SJCRH30 (cell line): Measurements from ENCODE around the gene CHMP3. TPM values are rescaled to one million over a fixed set of nuclear protein-coding genes. Genes with fewer than 3 reads are reported as not detected.
A peak's percentile ranks its signal among the peaks of the same experiment; 100 is the strongest.
"Not testable (repeated sequence)": the region's sequence is repeated elsewhere in the genome, so short reads cannot be mapped to it uniquely, and the experiment has no call there.

Source experiments
- DNase-seq, 2 experiments: peaks; one replicate each; pipeline ENCODE4 v3.0.0-alpha.2; 2015 to 2020
- H3K27ac ChIP-seq: fragments of 250-450 bp; sonication (Bioruptor Pico); 2 replicates; pipeline ENCODE4 v1.5.1; 2020; ENCODE audit warnings: mild to moderate bottlenecking, moderate library complexity
- H3K27me3 ChIP-seq: fragments of 250-450 bp; sonication (Bioruptor Pico); 2 replicates; pipeline ENCODE4 v1.5.1; 2020; ENCODE audit warnings: mild to moderate bottlenecking, moderate library complexity
- H3K36me3 ChIP-seq: fragments of 250-450 bp; sonication (Bioruptor Pico); 2 replicates; pipeline ENCODE4 v1.5.1; 2020; ENCODE audit warnings: mild to moderate bottlenecking, moderate library complexity
- H3K4me1 ChIP-seq: fragments of 250-450 bp; sonication (Bioruptor Pico); 2 replicates; pipeline ENCODE4 v1.5.1; 2020; ENCODE audit warnings: mild to moderate bottlenecking, moderate library complexity
- H3K4me3 ChIP-seq: fragments of 250-450 bp; sonication (Bioruptor Pico); 2 replicates; pipeline ENCODE4 v1.5.1; 2020; ENCODE audit warnings: mild to moderate bottlenecking, moderate library complexity
- H3K9me3 ChIP-seq: fragments of 250-450 bp; sonication (Bioruptor Pico); replicated peaks from 2 replicates; pipeline ENCODE4 v1.5.1; 2020; ENCODE audit warnings: mild to moderate bottlenecking, moderate library complexity
- total RNA-seq: library from RNA; depleted of rRNA; stranded (reverse); fragments of >200 nt; shearing (Covaris generic); gene quantifications from 2 replicates; pipeline ENCODE4 v1.2.3, GENCODE V29; 2014; rRNA removed

CHMP3 gene
- total RNA-seq: 66.9 and 72.2 TPM in 2 replicates

DNA sequence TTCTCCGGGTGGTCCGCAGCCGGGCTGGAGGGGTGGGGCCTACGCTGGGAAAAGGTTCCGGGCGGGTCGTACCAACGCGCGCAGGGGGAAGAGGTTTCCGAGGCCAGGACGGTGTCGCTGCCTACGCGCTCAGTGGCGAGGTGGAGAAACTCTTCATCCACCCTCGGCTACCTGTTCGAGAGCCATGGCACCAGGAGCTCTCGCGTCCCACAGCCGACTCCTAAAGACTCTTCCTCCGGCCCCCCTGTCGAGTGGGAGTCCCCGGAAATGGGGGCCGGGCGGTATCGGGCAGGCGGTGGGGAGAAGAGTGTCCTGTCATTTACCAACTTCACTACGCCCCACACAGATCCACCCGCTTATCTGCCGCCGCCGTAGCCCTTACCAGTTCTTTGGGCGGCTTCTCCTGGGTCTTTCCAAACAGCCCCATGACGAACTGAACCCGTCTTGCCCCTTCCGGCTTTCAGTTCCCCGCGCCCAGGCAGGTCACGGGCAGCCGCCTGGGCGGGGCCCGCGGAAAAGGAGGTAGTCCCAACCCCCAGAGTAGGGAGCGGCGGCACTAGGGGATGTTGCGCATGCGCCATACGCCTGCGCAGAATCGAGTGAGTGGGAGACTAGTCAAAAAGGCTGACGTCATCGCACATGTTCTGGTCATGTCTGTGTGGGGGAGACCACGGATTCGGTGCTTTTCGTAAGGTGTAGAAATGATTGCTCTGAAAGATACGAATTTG lies at the start of gene CHMP3:
CHMP3 (minus strand) TSS at position 522 of the 728 bp plus-strand sequence; CDS start at position 427, 95 bp downstream.
- H3K36me3 ChIP-seq: no peaks in the 10 kb centered on the region
- H3K4me1 ChIP-seq: no peaks in the 10 kb centered on the region; the same call in 1 of the 2 replicates
- no peaks in the 10 kb centered on the region for H3K9me3 ChIP-seq
- peak within 1 kb of the TSS; percentile 99 for H3K27ac ChIP-seq
- H3K27me3 ChIP-seq: no peaks in the 10 kb centered on the region
- DNase-seq: peak; percentile 98 to 99
- H3K4me3 ChIP-seq: peak within 1 kb of the TSS; percentile 90

DNA sequence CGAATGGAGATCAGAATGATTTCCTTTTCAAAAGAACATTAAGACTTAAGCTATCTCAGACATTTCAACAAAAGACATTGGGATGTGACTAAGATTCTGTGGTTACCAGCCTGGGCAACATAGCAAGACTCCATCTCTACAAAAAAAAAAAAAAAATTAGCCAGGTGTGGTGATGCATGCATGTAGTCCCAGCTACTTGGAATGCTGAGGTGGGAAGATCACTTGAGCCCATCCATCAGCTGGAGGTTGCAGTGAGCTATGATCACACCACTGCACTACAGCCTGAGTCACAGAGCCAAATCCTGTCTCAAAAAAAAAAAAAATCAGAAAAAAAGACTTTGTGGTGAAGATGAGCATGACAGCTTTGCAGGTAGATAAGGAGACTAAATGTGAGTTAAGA lies 47.6 kb upstream of the CHMP3 start:
- DNase-seq: no peak
- H3K36me3 ChIP-seq: peaks cover 49% of the 10 kb centered on the region
- H3K27ac ChIP-seq: no peak overlapping the region
- no peaks in the 10 kb centered on the region for H3K4me1 ChIP-seq
- H3K27me3 ChIP-seq: no peaks in the 10 kb centered on the region
- no peaks in the 10 kb centered on the region for H3K9me3 ChIP-seq
- H3K4me3 ChIP-seq: no peak overlapping the region

GRCh38 chr2:86608832-86609410 lies 45.7 kb upstream of the CHMP3 start:
- H3K9me3 ChIP-seq: no peaks in the 10 kb centered on the region
- H3K36me3 ChIP-seq: peaks cover 47% of the 10 kb centered on the region
- H3K27ac ChIP-seq: no peak overlapping the region
- no peaks in the 10 kb centered on the region for H3K4me1 ChIP-seq
- DNase-seq: no peak
- no peak overlapping the region for H3K4me3 ChIP-seq
- H3K27me3 ChIP-seq: no peaks in the 10 kb centered on the region

- no peak overlapping the region for H3K4me3 ChIP-seq
Observed at GRCh38 chr2:86603905-86604304, 40.7 kb upstream of the CHMP3 start.

GRCh38 chr2:86598966-86599365 lies 35.7 kb upstream of the CHMP3 start:
- no peaks in the 10 kb centered on the region for H3K4me1 ChIP-seq
- peaks cover 8% of the 10 kb centered on the region; the same call in 1 of the 2 replicates for H3K9me3 ChIP-seq
- H3K27me3 ChIP-seq: no peaks in the 10 kb centered on the region
- no peak for DNase-seq
- H3K27ac ChIP-seq: no peak overlapping the region
- no peak overlapping the region for H3K4me3 ChIP-seq
- peaks cover 7% of the 10 kb centered on the region for H3K36me3 ChIP-seq

More at GRCh38 chr2:86603905-86604304, 40.7 kb upstream of the CHMP3 start:
- H3K27ac ChIP-seq: no peak overlapping the region
- no peak for DNase-seq
- H3K36me3 ChIP-seq: peaks cover 28% of the 10 kb centered on the region
- no peaks in the 10 kb centered on the region for H3K27me3 ChIP-seq
- no peaks in the 10 kb centered on the region for H3K4me1 ChIP-seq
- H3K9me3 ChIP-seq: peaks cover 4% of the 10 kb centered on the region; the same call in 1 of the 2 replicates

GRCh38 chr2:86596118-86596517 lies 32.9 kb upstream of the CHMP3 start:
- Histone ChIP-seq H3K4me3 (no peak overlapping the region), H3K27me3 (no peaks in the 10 kb centered on the region), H3K27ac (no peak overlapping the region), H3K9me3 (peaks cover 7% of the 10 kb centered on the region; the same call in 1 of the 2 replicates), H3K4me1 (no peaks in the 10 kb centered on the region), H3K36me3 (no peaks in the 10 kb centered on the region)
- no peak for DNase-seq

GRCh38 chr2:86593266-86593665 lies 30.0 kb upstream of the CHMP3 start:
- Histone ChIP-seq H3K4me1 (no peaks in the 10 kb centered on the region), H3K9me3 (no peaks in the 10 kb centered on the region; the same call in 1 of the 2 replicates), H3K36me3 (no peaks in the 10 kb centered on the region), H3K27ac (no peak overlapping the region), H3K27me3 (no peaks in the 10 kb centered on the region), H3K4me3 (no peak overlapping the region)
- DNase-seq: no peak

DNA sequence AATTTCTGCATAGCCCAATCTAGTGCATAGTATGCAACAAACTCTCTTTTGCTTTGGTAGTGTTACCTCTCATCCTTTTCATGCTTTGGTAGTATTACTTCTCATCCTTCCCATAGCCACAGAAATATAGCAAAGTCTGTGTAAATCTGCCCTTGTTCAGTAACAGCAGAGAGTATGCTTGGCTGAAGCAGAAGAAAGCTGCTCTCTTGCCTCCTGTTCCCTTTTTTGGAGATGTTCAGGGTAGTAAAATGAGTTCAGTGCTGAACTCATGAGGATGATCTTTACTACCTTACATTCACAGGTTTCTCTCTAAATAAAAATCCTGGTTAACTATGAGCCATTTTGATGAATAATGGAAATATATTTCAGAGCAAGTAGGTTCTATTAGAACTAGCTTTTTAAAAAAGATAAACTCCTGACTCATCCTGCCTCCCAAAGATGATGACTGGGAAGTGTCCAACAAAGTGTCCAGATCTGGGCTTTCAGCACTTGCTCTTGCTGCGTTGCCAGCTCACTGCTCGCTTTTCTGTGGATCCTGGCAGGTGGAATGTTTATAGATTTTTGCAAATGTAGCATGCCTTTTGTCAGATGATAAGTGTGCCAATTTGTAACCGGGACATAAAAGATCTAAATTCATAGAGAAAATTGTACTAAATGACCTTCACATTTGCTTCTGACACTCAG lies 29.4 kb upstream of the CHMP3 start:
- Histone ChIP-seq H3K4me3 (no peak overlapping the region), H3K9me3 (no peaks in the 10 kb centered on the region), H3K4me1 (no peaks in the 10 kb centered on the region), H3K27ac (no peak overlapping the region), H3K36me3 (no peaks in the 10 kb centered on the region), H3K27me3 (no peaks in the 10 kb centered on the region)
- no peak for DNase-seq

- not testable (repeated sequence) for H3K27ac ChIP-seq, H3K36me3 ChIP-seq, H3K4me3 ChIP-seq, H3K9me3 ChIP-seq, H3K27me3 ChIP-seq, H3K4me1 ChIP-seq, DNase-seq
Observed at GRCh38 chr2:86589701-86590100, 26.5 kb upstream of the CHMP3 start.

DNA sequence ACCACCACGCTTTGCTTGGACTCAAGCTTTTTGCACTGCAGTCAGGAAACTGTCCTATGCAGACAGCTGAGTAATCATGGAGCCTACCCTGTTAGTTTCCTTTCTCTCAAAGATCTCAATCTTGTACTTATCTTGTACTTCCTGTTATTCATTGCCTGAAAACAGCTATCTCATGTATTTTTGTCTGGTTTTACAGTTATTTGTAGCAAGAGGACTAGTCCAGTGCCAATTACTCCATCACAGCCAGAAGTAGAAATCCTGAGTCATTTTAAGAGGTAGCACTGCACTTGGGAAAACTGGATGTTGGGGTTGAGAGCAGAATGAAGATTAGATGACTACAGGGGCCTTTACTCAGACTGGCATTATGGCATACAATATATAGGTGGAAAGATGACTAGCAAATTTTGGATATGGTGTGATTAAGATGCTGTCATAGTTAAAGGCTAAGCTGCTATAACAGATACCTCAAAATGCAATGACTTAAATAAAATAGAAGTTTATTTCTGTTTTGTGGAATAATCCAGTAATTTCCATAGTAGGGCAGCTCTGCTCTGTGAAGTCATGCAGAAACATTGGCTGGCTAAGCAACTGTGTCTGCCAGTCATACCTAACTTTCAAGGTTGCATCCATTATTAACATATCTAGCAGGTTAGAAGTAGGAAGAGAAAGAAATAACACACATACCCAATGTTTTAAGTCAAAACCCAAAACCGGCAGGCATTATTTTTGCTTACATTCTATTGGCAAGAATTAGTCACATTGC lies 21.1 kb upstream of the CHMP3 start:
- H3K27ac ChIP-seq: no peak overlapping the region
- H3K36me3 ChIP-seq: no peaks in the 10 kb centered on the region
- H3K4me1 ChIP-seq: no peaks in the 10 kb centered on the region
- DNase-seq: no peak
- no peak overlapping the region for H3K4me3 ChIP-seq
- H3K9me3 ChIP-seq: 0 out of 2 replicates have a peak, but pooled peaks cover 3% of the 10 kb centered on the region
- H3K27me3 ChIP-seq: no peaks in the 10 kb centered on the region

DNA sequence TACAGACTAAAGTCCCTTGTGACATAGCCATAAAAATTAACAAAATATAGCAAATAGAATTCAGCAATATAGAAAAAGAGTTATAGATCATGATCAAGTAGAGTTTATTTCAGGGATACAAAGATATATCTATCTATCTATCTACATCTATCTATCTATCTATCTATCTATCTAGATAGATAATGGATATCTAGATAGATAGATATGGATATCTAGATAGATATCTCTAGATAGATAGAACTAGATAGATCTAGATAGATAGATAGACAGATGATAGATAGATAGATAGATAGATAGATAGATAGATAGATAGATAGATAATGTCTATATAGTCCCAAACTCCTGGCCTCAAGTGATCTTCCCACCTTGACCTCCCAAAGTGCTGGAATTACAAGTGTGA lies 17.3 kb upstream of the CHMP3 start:
- H3K9me3 ChIP-seq: 0 out of 2 replicates have a peak, but pooled peaks cover 3% of the 10 kb centered on the region
- H3K27ac ChIP-seq: no peak overlapping the region
- H3K36me3 ChIP-seq: no peaks in the 10 kb centered on the region
- no peak for DNase-seq
- H3K4me1 ChIP-seq: no peaks in the 10 kb centered on the region
- H3K27me3 ChIP-seq: no peaks in the 10 kb centered on the region
- H3K4me3 ChIP-seq: no peak overlapping the region

DNA sequence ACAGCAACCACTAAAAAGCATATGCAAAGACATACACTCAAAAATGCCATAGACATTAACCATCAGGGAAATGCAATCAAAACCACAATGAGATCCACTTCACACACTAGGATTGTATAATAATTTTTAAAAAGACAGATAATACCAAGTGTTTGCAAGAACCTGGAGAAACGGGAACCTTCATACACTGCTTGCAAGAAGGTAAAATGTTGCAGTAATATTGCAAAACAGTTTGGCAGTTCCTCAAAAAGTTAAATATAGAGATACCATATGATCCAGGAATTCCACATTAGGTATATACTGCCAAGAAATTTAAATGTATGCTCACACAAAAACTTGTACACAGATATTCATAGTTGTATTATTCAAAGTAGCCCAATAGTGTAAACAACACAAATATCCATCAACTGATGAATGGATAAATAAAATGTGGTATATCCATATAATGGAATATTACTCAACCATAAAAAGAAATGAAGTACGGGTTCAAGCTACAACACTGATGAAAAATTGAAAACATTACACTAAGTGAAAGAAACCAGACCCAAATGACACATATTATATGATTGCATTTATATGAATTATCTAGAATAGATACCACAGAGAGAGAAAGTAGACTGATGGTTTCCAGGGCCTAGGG lies 14.7 kb upstream of the CHMP3 start:
- Histone ChIP-seq H3K36me3 (no peaks in the 10 kb centered on the region), H3K4me1 (no peaks in the 10 kb centered on the region), H3K4me3 (no peak overlapping the region), H3K27me3 (no peaks in the 10 kb centered on the region), H3K9me3 (no peaks in the 10 kb centered on the region), H3K27ac (no peak overlapping the region)
- no peak for DNase-seq

GRCh38 chr2:86570059-86570458 lies 6.8 kb upstream of the CHMP3 start:
- Histone ChIP-seq H3K36me3 (no peaks in the 10 kb centered on the region), H3K27me3 (no peaks in the 10 kb centered on the region), H3K4me1 (no peaks in the 10 kb centered on the region), H3K4me3 (no peak overlapping the region), H3K27ac (no peak overlapping the region), H3K9me3 (no peaks in the 10 kb centered on the region)
- DNase-seq: no peak

- no peaks in the 10 kb centered on the region for H3K36me3 ChIP-seq
- no peak for DNase-seq
- no peaks in the 10 kb centered on the region; the same call in 1 of the 2 replicates for H3K4me1 ChIP-seq
- H3K9me3 ChIP-seq: no peaks in the 10 kb centered on the region
- no peak overlapping the region for H3K4me3 ChIP-seq
- no peak overlapping the region for H3K27ac ChIP-seq
- H3K27me3 ChIP-seq: no peaks in the 10 kb centered on the region
Observed at GRCh38 chr2:86566821-86567190, 3.6 kb upstream of the CHMP3 start.
